ENCODE results near the gene NINL.
"Not testable (repeated sequence)": the region's sequence is repeated elsewhere in the genome, so short reads cannot be mapped to it uniquely, and the experiment has no call there.

NINL gene

DNA sequence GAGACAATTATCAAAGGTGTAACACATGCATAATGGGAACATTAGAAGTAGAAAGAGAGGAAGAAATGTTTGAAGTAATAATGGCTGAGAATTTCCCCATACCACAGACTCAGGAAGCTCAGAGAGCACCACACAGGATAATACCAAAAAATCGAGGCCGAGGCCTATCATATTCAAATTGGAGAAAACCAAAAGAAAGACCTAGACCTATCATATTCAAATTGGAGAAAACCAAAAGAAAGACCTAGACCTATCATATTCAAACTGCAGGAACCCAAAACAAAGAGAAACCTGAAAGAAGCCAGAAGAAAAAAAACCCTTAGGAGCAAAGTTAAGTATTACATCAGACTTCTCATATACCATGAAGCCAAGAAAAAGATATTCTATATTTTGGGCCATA lies 18.0 kb downstream of the NINL start:
- H3K4me3 ChIP-seq (ENCODE audit: low read depth, low read length), result no peak overlapping the region
- TF ChIP-seq, protein P1, sequence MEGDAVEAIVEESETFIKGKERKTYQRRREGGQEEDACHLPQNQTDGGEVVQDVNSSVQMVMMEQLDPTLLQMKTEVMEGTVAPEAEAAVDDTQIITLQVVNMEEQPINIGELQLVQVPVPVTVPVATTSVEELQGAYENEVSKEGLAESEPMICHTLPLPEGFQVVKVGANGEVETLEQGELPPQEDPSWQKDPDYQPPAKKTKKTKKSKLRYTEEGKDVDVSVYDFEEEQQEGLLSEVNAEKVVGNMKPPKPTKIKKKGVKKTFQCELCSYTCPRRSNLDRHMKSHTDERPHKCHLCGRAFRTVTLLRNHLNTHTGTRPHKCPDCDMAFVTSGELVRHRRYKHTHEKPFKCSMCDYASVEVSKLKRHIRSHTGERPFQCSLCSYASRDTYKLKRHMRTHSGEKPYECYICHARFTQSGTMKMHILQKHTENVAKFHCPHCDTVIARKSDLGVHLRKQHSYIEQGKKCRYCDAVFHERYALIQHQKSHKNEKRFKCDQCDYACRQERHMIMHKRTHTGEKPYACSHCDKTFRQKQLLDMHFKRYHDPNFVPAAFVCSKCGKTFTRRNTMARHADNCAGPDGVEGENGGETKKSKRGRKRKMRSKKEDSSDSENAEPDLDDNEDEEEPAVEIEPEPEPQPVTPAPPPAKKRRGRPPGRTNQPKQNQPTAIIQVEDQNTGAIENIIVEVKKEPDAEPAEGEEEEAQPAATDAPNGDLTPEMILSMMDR (IDR thresholded peaks at IDR 0.05; ENCODE audit: control insufficient read depth, extremely low read depth, insufficient read depth), result no peak
- no peak for DNase-seq (ENCODE audit: low read depth)

DNA sequence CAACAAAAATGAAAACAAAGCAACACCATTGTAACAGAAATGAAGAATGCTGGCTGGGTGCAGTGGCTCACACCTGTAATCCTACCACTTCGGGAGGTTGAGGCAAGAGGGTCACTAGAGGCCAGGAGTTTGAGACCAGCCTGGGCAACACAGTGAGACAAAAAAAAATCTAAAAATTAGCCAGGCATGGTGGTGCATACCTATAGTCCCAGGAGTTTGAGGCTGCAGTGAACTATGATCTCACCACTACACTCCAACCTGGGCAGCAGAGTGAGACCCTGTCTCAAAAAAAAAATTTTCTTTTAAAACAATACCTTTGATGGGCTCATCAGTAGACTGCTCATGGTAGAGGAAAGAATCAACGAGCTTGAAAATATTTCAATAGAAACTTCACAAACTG lies 18.5 kb downstream of the NINL start:
- TF ChIP-seq, protein P1 (IDR thresholded peaks at IDR 0.05; ENCODE audit: control insufficient read depth, extremely low read depth, insufficient read depth), result no peak
- H3K4me3 ChIP-seq (ENCODE audit: low read depth, low read length), result no peak overlapping the region
- no peak for DNase-seq (ENCODE audit: low read depth)

DNA sequence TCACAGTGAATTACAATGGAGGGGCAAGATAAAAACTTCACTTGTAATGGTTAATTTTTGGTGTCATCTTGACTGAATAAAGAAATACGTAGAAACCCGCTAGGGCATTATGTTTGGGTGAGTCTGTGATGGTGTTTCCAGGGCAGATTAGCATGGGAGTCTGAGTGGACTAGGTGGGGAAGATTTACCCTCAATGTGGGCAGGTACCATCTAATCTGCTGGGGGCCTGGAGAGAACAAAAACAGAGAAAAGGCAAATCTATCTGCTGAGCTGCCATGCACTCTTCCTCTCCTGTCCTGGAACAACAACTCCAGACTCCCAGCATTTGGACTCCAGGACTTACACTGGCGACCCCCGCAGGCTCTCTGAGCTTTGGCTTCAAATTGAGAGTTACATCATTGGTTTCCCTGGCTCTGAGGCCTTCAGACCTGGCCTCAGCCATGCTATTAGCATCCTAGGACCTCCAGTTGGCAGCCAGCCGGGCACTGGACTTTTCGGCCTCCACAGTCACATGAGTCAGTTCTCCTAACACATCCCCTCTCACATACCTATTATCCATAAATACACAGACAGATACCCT lies 19.7 kb downstream of the NINL start:
- DNase-seq (ENCODE audit: low read depth), result no peak
- TF ChIP-seq, protein P1 (IDR thresholded peaks at IDR 0.05; ENCODE audit: control insufficient read depth, extremely low read depth, insufficient read depth), result no peak
- no peak overlapping the region for H3K4me3 ChIP-seq (ENCODE audit: low read depth, low read length)

DNA sequence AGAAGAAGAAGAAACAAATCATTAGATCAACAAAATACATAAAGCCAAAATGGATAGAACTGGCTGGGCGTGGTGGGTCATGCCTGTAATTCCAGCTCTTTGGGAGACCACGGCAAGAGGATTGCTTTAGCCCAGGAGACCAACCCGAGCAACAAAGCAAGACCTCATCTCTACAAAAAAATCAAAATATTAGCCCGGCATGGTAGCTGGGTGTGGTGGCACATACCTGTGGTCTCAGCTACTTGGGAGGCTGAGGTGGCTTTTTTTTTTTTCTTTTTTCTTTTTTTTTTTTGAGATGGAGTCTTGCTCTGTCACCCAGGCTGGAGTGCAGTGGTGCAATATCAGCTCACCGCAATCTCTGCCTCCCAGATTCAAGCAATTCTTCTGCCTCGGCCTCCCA lies 21.5 kb downstream of the NINL start:
- TF ChIP-seq, protein P1 (IDR thresholded peaks at IDR 0.05; ENCODE audit: control insufficient read depth, extremely low read depth, insufficient read depth), result no peak
- no peak overlapping the region for H3K4me3 ChIP-seq (ENCODE audit: low read depth, low read length)
- no peak for DNase-seq (ENCODE audit: low read depth)

DNA sequence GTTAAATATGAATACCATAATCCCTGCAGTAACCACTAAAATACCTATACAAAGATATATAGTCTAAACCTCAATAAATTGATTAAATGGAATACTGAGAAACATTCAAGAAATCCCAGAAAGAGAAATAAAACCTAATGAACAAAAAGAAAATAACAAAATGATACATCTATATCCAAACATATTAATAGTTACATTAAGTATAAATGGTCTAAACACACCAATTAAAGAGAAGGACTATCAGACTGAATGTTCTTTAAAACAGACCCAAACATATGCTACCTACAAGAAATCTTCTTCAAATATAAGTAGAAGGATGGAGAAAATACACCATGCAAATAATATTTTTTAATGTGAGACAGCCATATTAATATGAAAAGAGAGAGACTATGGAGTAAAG lies 22.0 kb downstream of the NINL start:
- DNase-seq (ENCODE audit: low read depth), result no peak
- TF ChIP-seq, protein P1 (IDR thresholded peaks at IDR 0.05; ENCODE audit: control insufficient read depth, extremely low read depth, insufficient read depth), result no peak
- H3K4me3 ChIP-seq (ENCODE audit: low read depth, low read length), result no peak overlapping the region

DNA sequence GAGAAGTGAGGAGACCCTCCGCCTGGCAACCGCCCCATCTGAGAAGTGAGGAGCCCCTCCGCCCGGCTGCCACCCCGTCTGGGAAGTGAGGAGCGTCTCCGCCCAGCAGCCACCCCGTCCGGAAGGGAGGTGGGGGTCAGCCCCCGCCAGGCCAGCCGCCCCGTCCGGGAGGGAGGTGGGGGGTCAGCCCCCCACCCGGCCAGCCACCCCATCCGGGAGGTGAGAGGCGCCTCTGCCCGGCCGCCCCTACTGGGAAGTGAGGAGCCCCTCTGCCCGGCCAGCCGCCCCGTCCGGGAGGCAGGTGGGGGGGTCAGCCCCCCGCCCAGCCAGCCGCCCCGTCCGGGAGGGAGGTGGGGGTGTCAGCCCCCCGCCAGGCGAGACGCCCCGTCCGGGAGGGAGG lies 23.6 kb downstream of the NINL start:
- not testable (repeated sequence) for DNase-seq (ENCODE audit: low read depth); H3K4me3 ChIP-seq (ENCODE audit: low read depth, low read length)

DNA sequence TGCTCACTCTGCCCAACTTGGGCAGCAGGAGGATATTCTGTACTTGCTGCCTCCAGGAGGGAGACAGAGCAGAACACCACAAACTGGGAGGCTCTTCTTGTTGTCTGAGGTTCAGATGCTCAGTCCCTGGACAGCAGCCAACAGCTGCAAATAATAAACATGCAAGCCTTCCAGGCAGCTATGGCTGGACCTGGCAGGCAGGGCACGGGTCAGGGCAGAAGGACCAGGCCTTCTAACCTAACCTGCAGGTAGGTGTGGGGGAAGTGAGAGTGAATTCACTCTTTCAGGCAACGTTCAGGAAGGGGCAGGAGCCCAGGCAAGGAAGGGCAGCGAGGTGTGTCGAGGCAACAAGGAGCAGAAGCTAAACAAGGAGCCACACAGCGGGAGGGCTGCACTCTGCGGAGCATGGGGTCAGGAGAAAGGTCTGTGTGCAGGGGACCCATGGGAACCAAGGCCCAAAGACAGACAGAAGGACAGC lies 31.5 kb downstream of the NINL start:
- TF ChIP-seq, protein P1 (IDR thresholded peaks at IDR 0.05; ENCODE audit: control insufficient read depth, extremely low read depth, insufficient read depth), result no peak
- no peak overlapping the region for H3K4me3 ChIP-seq (ENCODE audit: low read depth, low read length)
- peak; percentile 54 for DNase-seq (ENCODE audit: low read depth)
